ENCODE measurements around the gene GET3.

GRCh38 chr19:12701596-12702282 is 35.6 kb upstream of the GET3 start:
- TF ChIP-seq CTCF (IDR thresholded peaks at IDR 0.05; ENCODE audit: low read length) (no peak), EZH2 (optimal IDR thresholded peaks at IDR 0.05; ENCODE audit: low read depth, low read length) (no peak), EZH2phosphoT487 (IDR thresholded peaks at IDR 0.05; ENCODE audit: low read length) (no peak)

All from MM.1S (cell line).